H1 (cell line): ENCODE results near the gene PID1. TPM values are rescaled to one million over a fixed set of nuclear protein-coding genes. Genes with fewer than 3 reads are reported as not detected.

Experiments used
- CTCF ChIA-PET: fragments of 300-600 bp; sonication (Branson Sonifier 250); formaldehyde crosslinking; loops from one replicate; lab custom pipeline; 2021; ENCODE audit not compliant: partially characterized antibody; lab: Charles Lee
- POLR2A ChIA-PET: fragments of 300-600 bp; sonication (Branson Sonifier 250); formaldehyde crosslinking; loops from one replicate; lab custom pipeline; 2021; ENCODE audit warnings: inconsistent platforms; ENCODE audit not compliant: partially characterized antibody; lab: Charles Lee
- DNase-seq, 2 experiments: peaks; one replicate each; pipeline versions ENCODE4 v3.0.0 to v3.0.0-alpha.2; 2010 to 2022; ENCODE audit warnings: low spot score in 2 of 2, low read depth in 1 of 2, mixed read lengths in 1 of 2
- FAIRE-seq: peaks from 2 replicates; lab custom pipeline; 2011; peaks lifted over from hg19 to GRCh38; lab: Jason Lieb, UNC
- H2AFZ ChIP-seq: 2 replicates; pipeline ENCODE4 v1.8.1; 2012; ENCODE audit warnings: low read length, inconsistent platforms
- H2AK5ac ChIP-seq: 2 replicates; pipeline ENCODE4 v1.6.1; 2013; ENCODE audit warnings: low read depth, low read length
- H2BK120ac ChIP-seq: replicated peaks from 2 replicates; pipeline ENCODE3; 2013; ENCODE audit warnings: low read depth, low read length, inconsistent platforms
- H2BK12ac ChIP-seq: 2 replicates; pipeline ENCODE4 v1.6.1; 2013; ENCODE audit warnings: low read depth, low read length
- H2BK15ac ChIP-seq: 2 replicates; pipeline ENCODE4 v1.6.1; 2013; ENCODE audit warnings: low read length
- H2BK20ac ChIP-seq: 2 replicates; pipeline ENCODE4 v1.6.1; 2013; ENCODE audit warnings: low read length
- H2BK5ac ChIP-seq: 2 replicates; pipeline ENCODE4 v1.6.1; 2013; ENCODE audit warnings: low read depth, low read length
- H3K14ac ChIP-seq: 2 replicates; pipeline ENCODE4 v1.6.1; 2013; ENCODE audit warnings: inconsistent platforms; ENCODE audit not compliant: insufficient read length
- H3K18ac ChIP-seq: 2 replicates; pipeline ENCODE4 v1.6.1; 2013; ENCODE audit warnings: low read length; ENCODE audit errors: extremely low read depth
- H3K23ac ChIP-seq: 2 replicates; pipeline ENCODE4 v1.6.1; 2013; ENCODE audit warnings: inconsistent platforms; ENCODE audit not compliant: insufficient read length
- H3K23me2 ChIP-seq: 2 replicates; pipeline ENCODE4 v1.6.1; 2013; ENCODE audit warnings: low read depth, low read length
- H3K27ac ChIP-seq: 2 replicates; pipeline ENCODE4 v1.6.1; 2011; ENCODE audit warnings: low read depth, low read length, inconsistent platforms
- H3K27me3 ChIP-seq, 4 experiments: replicated peaks in 1 of 4; 1 replicate in 1 of 4; 2 replicates in 3 of 4; pipeline versions ENCODE4 v1.6.1 to v1.8.1; 2011 to 2013; ENCODE audit warnings: low read length in 3 of 4, mild to moderate bottlenecking in 3 of 4, inconsistent platforms in 2 of 4, mixed read lengths in 2 of 4, moderate library complexity in 1 of 4; ENCODE audit not compliant: control insufficient read depth in 3 of 4, insufficient read depth in 3 of 4; ENCODE audit errors: extremely low read depth in 1 of 4
- H3K36me3 ChIP-seq, 4 experiments: 2 replicates each; pipeline versions ENCODE4 v1.6.1 to v1.8.1; 2011 to 2013; ENCODE audit warnings: mild to moderate bottlenecking in 4 of 4, low read length in 3 of 4, moderate library complexity in 2 of 4, control low read depth in 1 of 4, inconsistent platforms in 1 of 4; ENCODE audit not compliant: insufficient read depth in 4 of 4, control insufficient read depth in 2 of 4
- H3K4ac ChIP-seq: replicated peaks from 2 replicates; pipeline ENCODE3; 2013; ENCODE audit warnings: low read length, low read depth, mixed read lengths, inconsistent platforms; ENCODE audit not compliant: insufficient read length
- H3K4me1 ChIP-seq, 4 experiments: replicated peaks in 1 of 4; 1 replicate in 1 of 4; 2 replicates in 3 of 4; pipeline versions ENCODE4 v1.6.1 to v1.8.1; 2011 to 2013; ENCODE audit warnings: low read length in 3 of 4, inconsistent platforms in 2 of 4, mixed read lengths in 1 of 4; ENCODE audit not compliant: insufficient read depth in 4 of 4, control insufficient read depth in 3 of 4
- H3K4me2 ChIP-seq, 2 experiments: 2 replicates each; pipeline versions ENCODE4 v1.6.1 to v1.8.1; 2011 to 2013; ENCODE audit warnings: low read depth in 2 of 2, low read length in 2 of 2, control low read depth in 1 of 2, inconsistent platforms in 1 of 2, mild to moderate bottlenecking in 1 of 2; ENCODE audit not compliant: insufficient read depth in 1 of 2
- H3K4me3 ChIP-seq, 4 experiments: fragments of 200-600, 300-600 bp in 1 of 4; sonication (generic), shearing (Covaris generic), sonication (Bioruptor Twin) in 1 of 4; 2 replicates each; pipeline versions ENCODE4 v1.5.1 to v1.8.1; 2011 to 2016; ENCODE audit warnings: low read length in 4 of 4, low read depth in 3 of 4, control low read depth in 2 of 4, inconsistent platforms in 2 of 4, mild to moderate bottlenecking in 2 of 4, mixed read lengths in 1 of 4, moderate library complexity in 1 of 4; ENCODE audit not compliant: insufficient read depth in 2 of 4; ENCODE audit errors: extremely low read depth in 1 of 4
- H3K56ac ChIP-seq: replicated peaks from 2 replicates; pipeline ENCODE3; 2013; ENCODE audit warnings: low read depth, mild to moderate bottlenecking, mixed read lengths, low read length, inconsistent platforms; ENCODE audit not compliant: insufficient read length
- H3K79me1 ChIP-seq: 2 replicates; pipeline ENCODE4 v1.6.1; 2013; ENCODE audit warnings: low read depth, low read length, control low read depth
- H3K79me2 ChIP-seq, 2 experiments: 2 replicates each; pipeline versions ENCODE4 v1.6.1 to v1.8.1; 2012 to 2013; ENCODE audit warnings: low read length in 2 of 2, mild to moderate bottlenecking in 2 of 2, inconsistent platforms in 1 of 2; ENCODE audit not compliant: insufficient read depth in 2 of 2, control insufficient read depth in 1 of 2
- H3K9ac ChIP-seq, 4 experiments: replicated peaks in 1 of 4; 1 replicate in 1 of 4; 2 replicates in 3 of 4; pipeline versions ENCODE4 v1.6.1 to v1.8.1; 2011 to 2013; ENCODE audit warnings: low read depth in 3 of 4, low read length in 3 of 4, control low read depth in 2 of 4, mild to moderate bottlenecking in 2 of 4, moderate library complexity in 2 of 4, inconsistent platforms in 1 of 4; ENCODE audit errors: extremely low read depth in 1 of 4
- H3K9me3 ChIP-seq, 2 experiments: 2 replicates each; pipeline versions ENCODE4 v1.6.1 to v1.8.1; 2012 to 2013; ENCODE audit warnings: mild to moderate bottlenecking in 2 of 2, moderate library complexity in 2 of 2, control low read depth in 1 of 2, inconsistent platforms in 1 of 2, low read depth in 1 of 2, low read length in 1 of 2, mixed read lengths in 1 of 2; ENCODE audit not compliant: insufficient read depth in 2 of 2
- H4K20me1 ChIP-seq, 2 experiments: replicated peaks in 1 of 2; 2 replicates each; pipeline versions ENCODE3 to v1.8.1; 2011 to 2013; ENCODE audit warnings: inconsistent platforms in 2 of 2, low read length in 2 of 2, mild to moderate bottlenecking in 1 of 2; ENCODE audit not compliant: insufficient read depth in 2 of 2, control insufficient read depth in 1 of 2
- H4K5ac ChIP-seq: 2 replicates; pipeline ENCODE4 v1.6.1; 2013; ENCODE audit warnings: low read length, low read depth, mixed read lengths, inconsistent platforms; ENCODE audit not compliant: insufficient read length
- H4K8ac ChIP-seq: 2 replicates; pipeline ENCODE4 v1.8.0; 2013; ENCODE audit warnings: mild to moderate bottlenecking, moderate library complexity, low read length, inconsistent platforms; ENCODE audit not compliant: insufficient read depth; ENCODE audit errors: extremely low read depth
- H4K91ac ChIP-seq: replicated peaks from 2 replicates; pipeline ENCODE3; 2013; ENCODE audit warnings: low read length, mixed read lengths, inconsistent platforms; ENCODE audit not compliant: insufficient read length
- ATF2 ChIP-seq: IDR thresholded peaks from 2 replicates; pipeline ENCODE4 v1.6.1; 2012; ENCODE audit warnings: low read length, inconsistent platforms
- ATF3 ChIP-seq: IDR thresholded peaks from 2 replicates; pipeline ENCODE4 v1.6.1; 2011; ENCODE audit warnings: low read depth, mild to moderate bottlenecking, low read length; ENCODE audit not compliant: insufficient read depth
- CBX5 ChIP-seq: fragments of 300-800, 300-1000 bp; sonication (generic); IDR thresholded peaks from 2 replicates; pipeline ENCODE4 v1.7.1; 2016; ENCODE audit warnings: antibody characterized with exemption, low read length, low read depth
- MAX ChIP-seq: IDR thresholded peaks from 2 replicates; pipeline ENCODE4 v1.6.1; 2012; ENCODE audit warnings: inconsistent platforms
- RFX5 ChIP-seq: IDR thresholded peaks from 2 replicates; pipeline ENCODE4 v1.6.1; 2011; ENCODE audit warnings: low read depth, low read length, improper control_type of control experiment, borderline replicate concordance
- SIN3A ChIP-seq, 2 experiments: IDR thresholded peaks in 1 of 2; conservative IDR thresholded peaks in 1 of 2; 2 replicates each; pipeline ENCODE4 v1.6.1; 2011 to 2012; ENCODE audit warnings: low read length in 2 of 2, improper control_type of control experiment in 1 of 2, low read depth in 1 of 2, mild to moderate bottlenecking in 1 of 2
- TBP ChIP-seq: IDR thresholded peaks from 2 replicates; pipeline ENCODE4 v1.6.1; 2011; ENCODE audit warnings: low read depth, low read length, improper control_type of control experiment
- TCF12 ChIP-seq: IDR thresholded peaks from 2 replicates; pipeline ENCODE4 v1.6.1; 2011; ENCODE audit warnings: low read depth, mild to moderate bottlenecking, low read length
- ZNF274 ChIP-seq: IDR thresholded peaks from 2 replicates; pipeline ENCODE4 v1.7.0; 2012; ENCODE audit warnings: low read length, borderline replicate concordance; ENCODE audit errors: extremely low read depth
- WGBS, 2 experiments: shearing (Covaris generic) in 1 of 2; methylation state at CpG; one replicate each; pipeline versions ENCODE4 v1.1.6 to v1.1.7; 2013 to 2015; ENCODE audit warnings: low lambda C conversion rate in 2 of 2, mixed read lengths in 2 of 2, inconsistent platforms in 1 of 2, low coverage in 1 of 2, missing lambda C conversion rate in 1 of 2; ENCODE audit not compliant: insufficient replicate concordance in 2 of 2, insufficient coverage in 1 of 2, insufficient read length in 1 of 2; ENCODE audit errors: extremely low coverage in 1 of 2, missing lambda C conversion rate in 1 of 2; 5-methylcytosine and 5-hydroxymethylcytosine counted together
- polyA plus RNA-seq, 7 experiments: library from polyadenylated mRNA; depleted of rRNA in 3 of 7; stranded (reverse) in 5 of 7; unstranded in 2 of 7; fragments of >200 nt in 5 of 7; fragments of 200-250 nt in 2 of 7; gene quantifications; 1 replicate in 5 of 7; 2 replicates in 1 of 7; 4 replicates in 1 of 7; pipeline versions ENCODE4 v1.2.1 to v1.2.3, GENCODE V29; 2011 to 2013; ENCODE audit warnings: missing spikeins in 2 of 7, mixed read lengths in 2 of 7
- total RNA-seq: library from RNA; stranded (reverse); fragmentation: NEBNext Ultra II Directional; extraction: Animal tissue kit (Norgen Biotek cat#: 25700); gene quantifications from 2 replicates; pipeline ENCODE4 v1.2.1, GENCODE V29; 2021

PID1 gene
- total and polyA plus RNA-seq, 2 of the 8 experiments (the other 6 are each of a cell fraction or from before 2014, with no cell fraction given), result 1.5 to 3.3 TPM

GRCh38 chr2:229048134-229048533 is 223.0 kb downstream of the PID1 start:
- Histone ChIP-seq H3K14ac (no peak overlapping the region), H3K18ac (no peak overlapping the region), H3K4me2 (no peak overlapping the region), H2AFZ (peak overlapping the region; percentile 45; the same call in 1 of the 2 replicates), H2BK15ac (no peak overlapping the region), H3K23ac (no peak overlapping the region), H3K27ac (no peak overlapping the region), H3K36me3 (no peaks in the 10 kb centered on the region), H2BK20ac (no peak overlapping the region), H3K23me2 (no peaks in the 10 kb centered on the region; the same call in 1 of the 2 replicates), H2BK12ac (no peak overlapping the region), H4K20me1 (no peaks in the 10 kb centered on the region), H3K27me3 (no peaks in the 10 kb centered on the region), H3K4me3 (no peak overlapping the region), H3K9ac (no peak overlapping the region), H4K5ac (no peak overlapping the region), H3K4ac (no peak overlapping the region)
- WGBS, 2 experiments, result 68% methylated on average over 2 of the region's 2 CpGs; no CpG with 5 or more reads in 1 of the 2 experiments
- no peak for FAIRE-seq
- TF ChIP-seq ZNF274 (no peak), TCF12 (no peak), ATF2 (no peak), MAX (no peak), CBX5 (no peak), ATF3 (no peak), TBP (no peak), SIN3A (conservative IDR thresholded peaks at IDR 0.05 in 1 of 2, IDR thresholded peaks at IDR 0.05 in 1 of 2; ENCODE audit: low read depth in 1 of 2, low read length in 2 of 2) (no peak), RFX5 (no peak)
- TF ChIP-seq, all 59 proteins: peak for 0
- Histone ChIP-seq H2BK120ac (no peak overlapping the region), H4K91ac (no peak overlapping the region), H2BK5ac (no peak overlapping the region), H3K79me1 (no peaks in the 10 kb centered on the region), H3K79me2 (no peaks in the 10 kb centered on the region), H3K4me1 (peaks cover 0 to 4% (median 3%) of the 10 kb centered on the region in 4 experiments; a peak in 2 of 7 replicates), H3K9me3 (no peaks in the 10 kb centered on the region), H2AK5ac (no peak overlapping the region), H3K56ac (no peak overlapping the region), H4K8ac (no peak overlapping the region)
- ChIA-PET POLR2A (no interaction called here), CTCF (interaction anchor here (1.4 kb wide), 1 partner anchor 63 kb away, joined by 3 read pairs; no protein-coding TSS in a partner anchor)
- DNase-seq, result no peak
